WTC11 (cell line): ENCODE measurements around the gene KLK1. TPM values are rescaled to one million over a fixed set of nuclear protein-coding genes. Genes with fewer than 3 reads are reported as not detected.

Experiments used
- ATAC-seq: fragments of 200-7000 bp; cut with Tn5 transposase; 2 replicates; pipeline ENCODE4 v1.10.0; 2021; ENCODE audit warnings: mild to moderate bottlenecking, moderate library complexity
- CTCF ChIA-PET: fragments of 300-600 bp; sonication (Branson Sonifier 250); formaldehyde crosslinking; loops from one replicate; lab custom pipeline; 2021; ENCODE audit warnings: antibody characterized with exemption; lab: Charles Lee
- POLR2A ChIA-PET: fragments of 350-600 bp; sonication (Branson Sonifier 250); formaldehyde crosslinking; loops from one replicate; lab custom pipeline; 2021; ENCODE audit warnings: antibody characterized with exemption; lab: Charles Lee
- DNase-seq: peaks from one replicate; pipeline ENCODE4 v3.0.0; 2021; ENCODE audit warnings: low spot score
- H3K27ac Mint-ChIP-seq: 2 replicates; pipeline ENCODE4 v1.8.0; 2021; ENCODE audit warnings: mixed read lengths
- H3K27me3 Mint-ChIP-seq: 2 replicates; pipeline ENCODE4 v1.8.0; 2021; ENCODE audit warnings: low read depth, mild to moderate bottlenecking, moderate library complexity, mixed read lengths
- H3K36me3 Mint-ChIP-seq: 2 replicates; pipeline ENCODE4 v1.8.0; 2021; ENCODE audit warnings: mixed read lengths
- H3K4me1 Mint-ChIP-seq: 2 replicates; pipeline ENCODE4 v1.8.0; 2022; ENCODE audit warnings: mixed read lengths
- H3K4me3 Mint-ChIP-seq: 2 replicates; pipeline ENCODE4 v1.8.0; 2021; ENCODE audit warnings: mild to moderate bottlenecking, moderate library complexity, mixed read lengths
- H3K9me3 Mint-ChIP-seq: 2 replicates; pipeline ENCODE4 v1.8.0; 2021; ENCODE audit warnings: mixed read lengths
- ATF1 ChIP-seq: sonication (generic); formaldehyde crosslinking; IDR thresholded peaks from 2 replicates; pipeline ENCODE4 v1.8.1; 2023; ENCODE audit warnings: mild to moderate bottlenecking, moderate library complexity, missing genetic modification reagents
- ATF3 ChIP-seq: sonication (generic); formaldehyde crosslinking; conservative IDR thresholded peaks from 2 replicates; pipeline ENCODE4 v1.8.1; 2022; ENCODE audit warnings: mild to moderate bottlenecking, missing genetic modification reagents
- CBFB ChIP-seq: sonication (generic); formaldehyde crosslinking; IDR thresholded peaks from 2 replicates; pipeline ENCODE4 v1.8.1; 2022; ENCODE audit warnings: mild to moderate bottlenecking, low read depth, missing genetic modification reagents
- CDX4 ChIP-seq: fragments of 250-450 bp; sonication (Bioruptor Pico); IDR thresholded peaks from 2 replicates; pipeline ENCODE4 v1.9.0; 2021; ENCODE audit warnings: moderate library complexity, mild to moderate bottlenecking, inconsistent platforms, borderline replicate concordance
- ETV6 ChIP-seq: sonication (generic); formaldehyde crosslinking; IDR thresholded peaks from 2 replicates; pipeline ENCODE4 v1.8.1; 2022; ENCODE audit warnings: mild to moderate bottlenecking, missing genetic modification reagents
- GABPB1 ChIP-seq: sonication (generic); formaldehyde crosslinking; IDR thresholded peaks from 2 replicates; pipeline ENCODE4 v1.8.1; 2023; ENCODE audit warnings: mild to moderate bottlenecking, missing genetic modification reagents
- GTF2I ChIP-seq: fragments of 250-450 bp; sonication (Bioruptor Pico); conservative IDR thresholded peaks from 2 replicates; pipeline ENCODE4 v1.4.0; 2021; ENCODE audit warnings: mild to moderate bottlenecking
- HMGA2 ChIP-seq: fragments of 250-450 bp; sonication (Bioruptor Pico); IDR thresholded peaks from 2 replicates; pipeline ENCODE4 v1.4.0; 2021; ENCODE audit warnings: mild to moderate bottlenecking, moderate library complexity
- IRF1 ChIP-seq: sonication (generic); formaldehyde crosslinking; IDR thresholded peaks from 2 replicates; pipeline ENCODE4 v1.8.0; 2023; ENCODE audit warnings: missing genetic modification reagents
- KAT7 ChIP-seq: sonication (generic); formaldehyde crosslinking; IDR thresholded peaks from 2 replicates; pipeline ENCODE4 v1.8.1; 2023; ENCODE audit warnings: missing genetic modification reagents, mild to moderate bottlenecking, borderline replicate concordance
- NR1H2 ChIP-seq: sonication (generic); formaldehyde crosslinking; IDR thresholded peaks from 2 replicates; pipeline ENCODE4 v1.9.0; 2021; ENCODE audit warnings: mild to moderate bottlenecking, moderate library complexity, missing genetic modification reagents
- SMAD4 ChIP-seq: sonication (generic); formaldehyde crosslinking; IDR thresholded peaks from 2 replicates; pipeline ENCODE4 v1.8.0; 2022; ENCODE audit warnings: mild to moderate bottlenecking, missing genetic modification reagents
- SOX15 ChIP-seq: fragments of 250-450 bp; sonication (Bioruptor Pico); IDR thresholded peaks from 2 replicates; pipeline ENCODE4 v1.9.0; 2021; ENCODE audit warnings: mild to moderate bottlenecking
- TCF7 ChIP-seq: sonication (generic); formaldehyde crosslinking; IDR thresholded peaks from 2 replicates; pipeline ENCODE4 v1.8.0; 2022; ENCODE audit warnings: mild to moderate bottlenecking, low read depth, missing genetic modification reagents, moderate library complexity
- total RNA-seq: library from RNA; stranded (reverse); gene quantifications from 3 replicates; pipeline ENCODE4 v1.2.3, GENCODE V29; 2021
- TF ChIP-seq, protein P1 (sequence below): sonication (generic); formaldehyde crosslinking; IDR thresholded peaks from 2 replicates; pipeline ENCODE4 v1.8.1; 2023; ENCODE audit warnings: mild to moderate bottlenecking, missing genetic modification reagents
- TF ChIP-seq, protein P2 (sequence below): fragments of 250-450 bp; sonication (Bioruptor Pico); IDR thresholded peaks from 2 replicates; pipeline ENCODE4 v1.9.0; 2021; ENCODE audit warnings: mild to moderate bottlenecking, borderline replicate concordance
- TF ChIP-seq, protein P3 (sequence below): sonication (generic); formaldehyde crosslinking; IDR thresholded peaks from 2 replicates; pipeline ENCODE4 v1.8.1; 2022; ENCODE audit warnings: low read depth, missing genetic modification reagents, borderline replicate concordance
- TF ChIP-seq, protein P4 (sequence below): fragments of 250-450 bp; sonication (Bioruptor Pico); IDR thresholded peaks from 2 replicates; pipeline ENCODE4 v1.8.0; 2021; ENCODE audit warnings: mild to moderate bottlenecking

KLK1 gene
- total RNA-seq, 1 experiment from 2014 or later, result 3.9 TPM

DNA sequence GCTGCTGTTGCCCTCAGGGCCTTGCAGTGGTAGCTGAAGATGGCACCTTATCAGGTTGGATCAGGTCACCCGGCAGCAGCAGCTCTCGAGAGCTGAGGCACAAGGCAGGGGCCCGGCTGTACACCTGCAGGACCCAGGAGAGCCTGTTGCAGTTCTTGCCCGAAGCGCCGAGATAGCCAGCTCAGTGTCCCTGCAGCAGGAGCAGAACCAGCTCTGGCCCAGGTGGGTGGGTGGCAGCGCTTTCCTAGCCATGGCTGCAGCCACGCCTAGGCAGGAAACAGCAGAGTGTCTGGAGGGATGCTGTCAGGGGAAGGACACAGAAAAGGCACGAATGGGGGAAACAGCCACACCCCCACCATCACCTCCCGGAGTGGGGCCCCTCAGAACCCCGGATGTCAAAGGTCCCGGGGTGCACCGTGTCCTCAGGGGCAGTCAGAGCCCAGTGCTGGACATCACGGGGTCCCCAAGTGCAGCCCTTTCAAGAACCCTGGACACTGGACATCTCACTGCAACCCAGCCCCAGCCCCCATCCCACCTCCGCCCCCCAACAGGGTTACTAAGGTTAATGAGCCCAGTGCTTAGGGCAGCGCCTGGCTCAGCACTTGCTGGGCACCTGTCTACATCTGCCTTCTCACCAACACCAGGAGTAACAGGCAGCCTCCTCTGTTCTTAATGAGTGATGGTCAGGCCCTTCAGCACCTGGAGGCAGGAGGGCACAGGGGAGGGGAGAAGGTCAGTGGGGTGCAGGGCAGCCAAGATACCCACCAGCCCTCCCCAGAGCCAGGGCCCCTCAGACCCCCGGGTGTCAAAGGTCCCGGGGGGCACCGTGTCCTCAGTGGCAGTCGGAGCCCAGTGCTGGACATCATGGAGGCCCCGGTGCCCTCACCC lies 24.7 kb downstream of the KLK1 start:
- peaks cover 33% of the 10 kb centered on the region for H3K4me1 Mint-ChIP-seq
- ChIA-PET POLR2A (interaction anchor here (0.8 kb wide), 1 partner anchor 541 kb away, joined by 3 read pairs; no protein-coding TSS in a partner anchor), CTCF (interaction anchor here (0.6 to 1.1 kb wide), 3 partner anchors 74 to 619 kb away, joined by 3 to 5 read pairs (median 4); partner anchors contain the start of gene SIGLEC10)
- no peaks in the 10 kb centered on the region for H3K9me3 Mint-ChIP-seq
- H3K27ac Mint-ChIP-seq, result no peak overlapping the region
- H3K36me3 Mint-ChIP-seq, result peaks cover 56% of the 10 kb centered on the region
- TF ChIP-seq, protein P1, sequence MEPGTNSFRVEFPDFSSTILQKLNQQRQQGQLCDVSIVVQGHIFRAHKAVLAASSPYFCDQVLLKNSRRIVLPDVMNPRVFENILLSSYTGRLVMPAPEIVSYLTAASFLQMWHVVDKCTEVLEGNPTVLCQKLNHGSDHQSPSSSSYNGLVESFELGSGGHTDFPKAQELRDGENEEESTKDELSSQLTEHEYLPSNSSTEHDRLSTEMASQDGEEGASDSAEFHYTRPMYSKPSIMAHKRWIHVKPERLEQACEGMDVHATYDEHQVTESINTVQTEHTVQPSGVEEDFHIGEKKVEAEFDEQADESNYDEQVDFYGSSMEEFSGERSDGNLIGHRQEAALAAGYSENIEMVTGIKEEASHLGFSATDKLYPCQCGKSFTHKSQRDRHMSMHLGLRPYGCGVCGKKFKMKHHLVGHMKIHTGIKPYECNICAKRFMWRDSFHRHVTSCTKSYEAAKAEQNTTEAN (CRISPR knock-in tag), result no peak
- no peak for TF ChIP-seq SMAD4
- TF ChIP-seq, protein P2, sequence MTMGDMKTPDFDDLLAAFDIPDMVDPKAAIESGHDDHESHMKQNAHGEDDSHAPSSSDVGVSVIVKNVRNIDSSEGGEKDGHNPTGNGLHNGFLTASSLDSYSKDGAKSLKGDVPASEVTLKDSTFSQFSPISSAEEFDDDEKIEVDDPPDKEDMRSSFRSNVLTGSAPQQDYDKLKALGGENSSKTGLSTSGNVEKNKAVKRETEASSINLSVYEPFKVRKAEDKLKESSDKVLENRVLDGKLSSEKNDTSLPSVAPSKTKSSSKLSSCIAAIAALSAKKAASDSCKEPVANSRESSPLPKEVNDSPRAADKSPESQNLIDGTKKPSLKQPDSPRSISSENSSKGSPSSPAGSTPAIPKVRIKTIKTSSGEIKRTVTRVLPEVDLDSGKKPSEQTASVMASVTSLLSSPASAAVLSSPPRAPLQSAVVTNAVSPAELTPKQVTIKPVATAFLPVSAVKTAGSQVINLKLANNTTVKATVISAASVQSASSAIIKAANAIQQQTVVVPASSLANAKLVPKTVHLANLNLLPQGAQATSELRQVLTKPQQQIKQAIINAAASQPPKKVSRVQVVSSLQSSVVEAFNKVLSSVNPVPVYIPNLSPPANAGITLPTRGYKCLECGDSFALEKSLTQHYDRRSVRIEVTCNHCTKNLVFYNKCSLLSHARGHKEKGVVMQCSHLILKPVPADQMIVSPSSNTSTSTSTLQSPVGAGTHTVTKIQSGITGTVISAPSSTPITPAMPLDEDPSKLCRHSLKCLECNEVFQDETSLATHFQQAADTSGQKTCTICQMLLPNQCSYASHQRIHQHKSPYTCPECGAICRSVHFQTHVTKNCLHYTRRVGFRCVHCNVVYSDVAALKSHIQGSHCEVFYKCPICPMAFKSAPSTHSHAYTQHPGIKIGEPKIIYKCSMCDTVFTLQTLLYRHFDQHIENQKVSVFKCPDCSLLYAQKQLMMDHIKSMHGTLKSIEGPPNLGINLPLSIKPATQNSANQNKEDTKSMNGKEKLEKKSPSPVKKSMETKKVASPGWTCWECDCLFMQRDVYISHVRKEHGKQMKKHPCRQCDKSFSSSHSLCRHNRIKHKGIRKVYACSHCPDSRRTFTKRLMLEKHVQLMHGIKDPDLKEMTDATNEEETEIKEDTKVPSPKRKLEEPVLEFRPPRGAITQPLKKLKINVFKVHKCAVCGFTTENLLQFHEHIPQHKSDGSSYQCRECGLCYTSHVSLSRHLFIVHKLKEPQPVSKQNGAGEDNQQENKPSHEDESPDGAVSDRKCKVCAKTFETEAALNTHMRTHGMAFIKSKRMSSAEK (CRISPR knock-in tag), result no peak
- TF ChIP-seq, protein P3, sequence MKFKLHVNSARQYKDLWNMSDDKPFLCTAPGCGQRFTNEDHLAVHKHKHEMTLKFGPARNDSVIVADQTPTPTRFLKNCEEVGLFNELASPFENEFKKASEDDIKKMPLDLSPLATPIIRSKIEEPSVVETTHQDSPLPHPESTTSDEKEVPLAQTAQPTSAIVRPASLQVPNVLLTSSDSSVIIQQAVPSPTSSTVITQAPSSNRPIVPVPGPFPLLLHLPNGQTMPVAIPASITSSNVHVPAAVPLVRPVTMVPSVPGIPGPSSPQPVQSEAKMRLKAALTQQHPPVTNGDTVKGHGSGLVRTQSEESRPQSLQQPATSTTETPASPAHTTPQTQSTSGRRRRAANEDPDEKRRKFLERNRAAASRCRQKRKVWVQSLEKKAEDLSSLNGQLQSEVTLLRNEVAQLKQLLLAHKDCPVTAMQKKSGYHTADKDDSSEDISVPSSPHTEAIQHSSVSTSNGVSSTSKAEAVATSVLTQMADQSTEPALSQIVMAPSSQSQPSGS, result no peak
- TF ChIP-seq ATF1 (CRISPR knock-in tag), result no peak
- no peak for TF ChIP-seq GTF2I (CRISPR knock-in tag)
- TF ChIP-seq HMGA2 (CRISPR knock-in tag), result no peak
- no peak for TF ChIP-seq KAT7
- TF ChIP-seq NR1H2 (CRISPR knock-in tag), result no peak
- TF ChIP-seq, protein P4, sequence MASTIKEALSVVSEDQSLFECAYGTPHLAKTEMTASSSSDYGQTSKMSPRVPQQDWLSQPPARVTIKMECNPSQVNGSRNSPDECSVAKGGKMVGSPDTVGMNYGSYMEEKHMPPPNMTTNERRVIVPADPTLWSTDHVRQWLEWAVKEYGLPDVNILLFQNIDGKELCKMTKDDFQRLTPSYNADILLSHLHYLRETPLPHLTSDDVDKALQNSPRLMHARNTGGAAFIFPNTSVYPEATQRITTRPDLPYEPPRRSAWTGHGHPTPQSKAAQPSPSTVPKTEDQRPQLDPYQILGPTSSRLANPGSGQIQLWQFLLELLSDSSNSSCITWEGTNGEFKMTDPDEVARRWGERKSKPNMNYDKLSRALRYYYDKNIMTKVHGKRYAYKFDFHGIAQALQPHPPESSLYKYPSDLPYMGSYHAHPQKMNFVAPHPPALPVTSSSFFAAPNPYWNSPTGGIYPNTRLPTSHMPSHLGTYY (CRISPR knock-in tag), result no peak
- no peak for TF ChIP-seq IRF1
- no peak for TF ChIP-seq ATF3
- TF ChIP-seq CDX4 (CRISPR knock-in tag), result no peak
- no peak for TF ChIP-seq GABPB1 (CRISPR knock-in tag)
- TF ChIP-seq TCF7 (CRISPR knock-in tag), result no peak
- TF ChIP-seq SOX15 (CRISPR knock-in tag), result no peak
- TF ChIP-seq ETV6 (CRISPR knock-in tag), result no peak
- TF ChIP-seq CBFB (CRISPR knock-in tag), result no peak
- ATAC-seq, result no peak
- H3K27me3 Mint-ChIP-seq, result no peaks in the 10 kb centered on the region
- DNase-seq, result no peak
- no peak overlapping the region for H3K4me3 Mint-ChIP-seq
